Daoy (cell line): ENCODE results near the gene ASGR2. TPM values are rescaled to one million over a fixed set of nuclear protein-coding genes. Genes with fewer than 3 reads are reported as not detected.
"Not testable (repeated sequence)": the region's sequence is repeated elsewhere in the genome, so short reads cannot be mapped to it uniquely, and the experiment has no call there.

Experiments
- DNase-seq: peaks from one replicate; pipeline ENCODE4 v3.0.0-alpha.2; 2015; ENCODE audit warnings: low read depth
- total RNA-seq: library from RNA; depleted of rRNA; stranded (reverse); fragments of >200 nt; shearing (Covaris generic); gene quantifications from 2 replicates; pipeline ENCODE4 v1.2.3, GENCODE V29; 2014

The ASGR2 gene
- total RNA-seq, 1 experiment from 2014 or later = not detected

DNA sequence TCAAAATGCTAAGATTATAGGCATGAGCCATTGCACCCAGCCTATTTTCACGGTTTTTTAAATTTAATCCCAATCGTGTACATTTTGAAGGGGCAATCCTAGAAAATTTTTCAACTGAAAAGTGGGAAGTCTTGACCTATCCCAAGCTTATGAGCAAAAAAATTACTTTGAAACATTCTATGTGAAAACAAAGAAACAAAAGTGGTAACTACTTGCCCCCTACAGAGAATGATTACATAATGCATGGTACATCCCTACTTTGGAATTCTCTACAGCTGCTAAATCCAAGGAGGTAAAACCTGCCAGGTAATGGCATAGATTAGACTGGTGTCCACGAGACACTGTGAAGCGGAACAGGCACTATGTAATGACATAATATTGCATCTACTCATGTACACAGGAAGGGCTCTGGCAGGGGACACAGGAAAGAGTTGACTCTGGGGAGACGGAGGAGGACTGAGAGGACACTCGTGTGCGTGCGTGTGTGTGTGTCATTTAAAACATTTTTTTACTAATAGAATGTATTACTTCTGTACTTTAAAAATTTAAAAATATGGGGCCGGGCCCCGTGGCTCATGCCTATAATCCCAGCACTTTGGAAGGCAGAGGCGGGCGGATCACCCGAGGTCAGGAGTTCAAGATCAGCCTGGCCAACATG, 15.7 kb downstream of the ASGR2 start:
- no peak for DNase-seq

GRCh38 chr17:7097940-7098339, 16.7 kb downstream of the ASGR2 start:
- DNase-seq = no peak

DNA sequence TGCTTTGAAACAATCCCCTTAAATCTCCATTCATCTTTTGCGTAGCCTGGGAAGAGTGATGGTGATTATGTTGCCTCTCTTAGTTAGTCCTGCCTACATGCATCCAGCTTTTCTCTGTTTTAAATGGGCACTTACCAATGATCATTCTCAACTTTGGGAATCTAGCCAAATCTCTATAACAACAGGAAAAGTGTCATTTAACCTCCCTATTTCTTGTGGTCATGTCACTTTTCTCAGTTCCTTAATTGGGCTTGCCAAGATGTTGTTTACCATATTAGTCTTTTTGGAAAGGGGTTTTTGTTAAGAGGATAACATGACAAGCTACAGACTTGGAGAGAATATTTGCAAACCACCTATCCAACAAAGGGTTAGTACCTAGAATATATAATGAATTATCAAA, 19.0 kb downstream of the ASGR2 start:
- no peak for DNase-seq

- no peak for DNase-seq
Observed at GRCh38 chr17:7094652-7095019, 20.0 kb downstream of the ASGR2 start.

GRCh38 chr17:7091311-7092005, 23.2 kb downstream of the ASGR2 start:
- not testable (repeated sequence) for DNase-seq

GRCh38 chr17:7089570-7089969, 25.1 kb downstream of the ASGR2 start:
- DNase-seq = not testable (repeated sequence)

GRCh38 chr17:7088442-7088841, 26.2 kb downstream of the ASGR2 start:
- not testable (repeated sequence) for DNase-seq

- DNase-seq = no peak
Observed at GRCh38 chr17:7084088-7084487, 30.5 kb downstream of the ASGR2 start.

DNA sequence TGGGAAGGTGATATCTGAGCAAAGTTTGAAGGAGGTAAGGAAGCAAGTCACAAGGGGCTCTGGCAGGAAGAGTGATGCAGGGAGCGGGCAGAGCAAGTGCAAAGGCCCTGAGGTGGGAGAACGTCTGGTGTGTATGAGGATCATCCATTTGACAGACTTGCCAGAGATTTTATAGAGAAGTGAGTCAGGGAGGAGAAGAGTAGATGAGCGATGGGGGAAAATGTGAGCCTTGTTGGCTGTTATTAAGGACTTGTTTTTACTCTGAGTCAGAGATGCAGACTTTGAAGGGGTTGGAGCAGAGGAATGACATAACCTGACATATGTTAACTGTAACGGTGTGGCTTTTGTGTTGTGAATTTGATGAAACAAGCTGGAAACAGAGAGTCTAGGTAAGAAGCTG, 31.0 kb downstream of the ASGR2 start:
- DNase-seq = peak; percentile 67

GRCh38 chr17:7081341-7082062, 33.1 kb downstream of the ASGR2 start:
- DNase-seq = no peak

GRCh38 chr17:7080456-7081041, 34.1 kb downstream of the ASGR2 start:
- no peak for DNase-seq

DNA sequence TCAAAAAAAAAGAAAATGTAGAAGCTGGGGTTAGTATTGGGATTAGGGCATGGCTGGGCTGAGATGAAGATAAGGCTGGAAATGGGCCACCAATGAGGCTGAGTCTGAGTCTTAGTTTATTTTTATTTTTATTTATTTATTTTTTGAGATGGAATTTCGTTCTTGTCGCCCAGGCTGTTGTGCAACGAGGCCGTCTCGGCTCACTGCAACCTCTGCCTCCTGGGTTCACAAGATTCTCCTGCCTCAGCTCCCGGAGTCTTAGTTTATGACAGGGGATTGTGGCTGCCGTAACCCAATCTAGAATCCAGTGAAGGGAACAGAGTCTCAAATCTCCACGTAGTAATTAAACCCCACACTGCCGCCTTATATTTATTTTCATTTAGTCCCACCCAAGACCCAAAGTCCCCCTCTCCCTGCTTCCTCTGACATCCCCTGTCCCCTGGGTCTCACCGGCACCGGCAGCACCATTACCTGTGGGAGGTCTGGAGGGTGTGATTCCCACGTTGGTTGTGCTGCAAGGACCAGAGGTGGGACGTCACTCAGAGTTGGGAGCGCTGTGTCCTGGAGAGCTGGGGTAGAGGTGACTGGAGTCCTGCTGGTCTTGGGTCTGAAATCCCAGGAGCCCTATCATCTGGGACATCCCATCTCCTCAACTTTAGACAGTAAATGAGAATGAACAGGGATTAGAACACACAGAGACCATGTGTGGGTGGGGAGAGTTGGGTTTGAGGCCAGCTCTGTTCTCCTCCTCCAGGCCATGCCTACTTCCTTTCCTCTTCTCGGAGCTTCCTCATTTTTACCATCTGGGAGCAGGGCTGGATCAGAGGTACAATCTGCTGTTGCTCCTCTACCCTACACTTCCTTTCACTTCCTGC, 34.8 kb downstream of the ASGR2 start, which contains the start of gene CLEC10A:
CLEC10A (minus strand) TSS at position 671 of the 875 bp plus-strand sequence. CDS start 1,439 bp downstream, outside the sequence.
- no peak for DNase-seq

DNA sequence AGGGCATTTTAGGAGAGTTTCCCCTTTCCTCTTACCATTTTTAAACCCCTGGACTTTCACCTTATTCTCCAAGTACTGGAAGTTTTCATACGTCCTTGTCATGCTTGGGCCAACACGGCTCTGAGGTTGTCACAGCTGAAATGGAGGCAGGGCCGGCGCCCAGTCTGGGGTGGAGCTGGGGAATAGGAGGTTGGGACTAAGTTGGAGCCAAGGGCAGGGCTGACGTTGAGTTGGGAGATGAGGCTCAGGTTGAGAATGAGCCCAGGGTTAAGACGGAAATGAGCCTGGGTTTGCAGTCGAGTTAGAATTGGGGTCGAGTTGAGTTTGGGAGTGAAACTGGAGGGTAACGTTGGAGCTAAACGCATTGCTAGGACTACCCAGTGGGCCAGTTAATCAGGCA, 35.9 kb downstream of the ASGR2 start:
- no peak for DNase-seq

DNA sequence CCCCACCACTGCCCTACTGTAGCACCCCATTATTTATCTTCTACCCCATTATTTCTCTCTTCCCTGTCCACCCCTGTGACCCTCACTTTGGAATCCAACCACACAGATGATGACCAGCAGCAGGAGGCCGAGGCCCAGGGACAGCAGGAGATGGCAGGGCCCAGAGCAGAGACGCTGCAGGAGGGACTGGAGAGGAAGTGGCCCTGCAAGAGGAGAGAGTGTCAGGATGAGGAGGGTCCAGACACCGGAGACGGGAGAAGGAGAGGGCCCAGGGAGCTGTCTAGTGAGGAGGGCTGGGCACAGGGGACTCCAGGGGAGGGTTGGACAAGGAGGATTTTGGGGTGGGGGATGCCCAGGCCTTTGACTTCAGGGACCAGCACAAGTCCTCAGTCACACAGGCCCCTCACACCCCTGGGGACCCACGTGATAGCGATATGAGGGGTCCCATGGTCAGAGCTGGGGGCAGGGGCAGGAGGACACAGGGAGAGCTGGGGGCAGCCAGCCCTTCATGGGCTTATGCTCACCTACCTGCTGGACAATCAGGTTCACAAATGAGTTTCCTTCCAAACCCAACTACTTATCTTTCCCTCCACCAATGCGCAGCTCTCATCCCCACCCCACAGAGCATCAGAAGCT, 36.6 kb downstream of the ASGR2 start:
- no peak for DNase-seq

DNA sequence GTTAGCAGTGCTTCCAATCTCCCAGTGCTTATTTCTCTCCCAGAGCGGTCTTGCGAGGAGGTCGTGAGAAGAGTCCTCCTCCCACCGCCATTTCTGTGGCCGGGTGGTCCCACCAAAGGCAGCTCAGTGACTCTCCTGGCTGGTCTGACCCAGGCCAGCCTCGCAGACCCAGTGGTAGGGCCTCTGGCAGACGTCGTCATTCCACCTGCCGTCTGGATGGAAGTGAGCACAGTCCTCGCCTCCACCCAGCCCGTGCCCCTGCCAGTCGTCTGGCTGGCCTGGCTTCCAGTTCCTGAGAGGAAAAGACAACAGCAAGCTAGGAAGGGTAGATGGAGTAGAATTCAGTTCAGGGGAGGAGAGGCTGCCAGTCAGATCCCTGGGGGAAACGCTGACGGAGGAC, 39.7 kb downstream of the ASGR2 start:
- DNase-seq = no peak

DNA sequence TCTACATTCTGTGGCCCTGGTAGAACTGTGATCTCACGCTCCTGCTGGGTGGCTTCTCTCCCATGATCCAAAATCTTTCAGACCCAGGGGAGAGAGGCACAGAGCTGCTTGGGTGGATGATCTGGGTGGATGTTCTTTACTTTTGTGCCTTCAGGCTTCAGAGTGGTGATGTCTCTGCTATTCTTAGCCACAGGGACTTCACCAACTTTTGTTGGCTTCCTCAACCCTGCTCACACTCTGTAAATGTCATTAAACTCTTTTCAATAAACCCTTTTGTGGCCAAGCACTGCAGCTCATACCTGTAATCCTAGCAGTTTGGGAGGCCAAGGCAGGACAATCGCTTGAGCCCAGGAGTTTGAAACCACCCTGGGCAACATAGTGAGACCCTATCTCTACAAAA, 42.2 kb downstream of the ASGR2 start:
- DNase-seq = no peak

DNA sequence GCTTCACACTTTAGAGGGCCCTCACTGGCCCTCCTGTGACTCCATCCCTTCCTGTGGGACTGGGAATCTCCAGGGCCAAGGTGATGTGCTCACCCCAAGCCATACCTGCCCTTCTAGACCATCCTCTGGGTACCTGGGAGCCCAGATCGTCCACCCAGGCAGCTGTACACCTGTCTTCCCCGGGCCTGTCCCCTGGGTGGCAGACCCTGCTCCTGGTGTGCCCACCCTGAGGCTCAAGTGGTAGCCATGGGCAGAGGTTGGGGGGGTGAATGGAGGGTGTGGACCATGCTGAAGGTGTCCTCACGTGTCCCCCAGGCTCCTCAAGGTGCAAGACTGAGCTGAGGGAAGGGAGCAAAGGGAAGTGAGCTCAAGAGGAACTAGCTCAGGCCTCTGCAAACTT, 43.9 kb downstream of the ASGR2 start:
- no peak for DNase-seq

DNA sequence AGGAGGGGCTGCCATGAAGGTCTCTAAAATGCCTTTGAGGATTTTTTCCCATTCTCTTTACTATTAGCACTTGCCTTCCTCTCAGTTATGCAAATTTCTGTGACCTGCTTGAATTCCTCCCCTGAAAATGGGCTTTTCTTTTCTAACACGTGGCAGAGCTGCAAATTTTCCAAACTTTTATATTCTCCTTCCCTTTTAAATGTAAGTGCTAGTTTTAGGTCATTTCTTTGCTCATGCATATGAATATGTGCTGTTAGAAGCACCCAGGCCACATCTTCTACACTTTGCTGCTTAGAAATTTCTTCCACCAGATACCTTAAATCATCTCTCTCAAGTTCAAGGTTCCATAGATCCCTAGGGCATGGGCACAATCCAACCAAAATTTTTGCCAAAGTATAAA, 46.4 kb downstream of the ASGR2 start:
- no peak for DNase-seq

DNA sequence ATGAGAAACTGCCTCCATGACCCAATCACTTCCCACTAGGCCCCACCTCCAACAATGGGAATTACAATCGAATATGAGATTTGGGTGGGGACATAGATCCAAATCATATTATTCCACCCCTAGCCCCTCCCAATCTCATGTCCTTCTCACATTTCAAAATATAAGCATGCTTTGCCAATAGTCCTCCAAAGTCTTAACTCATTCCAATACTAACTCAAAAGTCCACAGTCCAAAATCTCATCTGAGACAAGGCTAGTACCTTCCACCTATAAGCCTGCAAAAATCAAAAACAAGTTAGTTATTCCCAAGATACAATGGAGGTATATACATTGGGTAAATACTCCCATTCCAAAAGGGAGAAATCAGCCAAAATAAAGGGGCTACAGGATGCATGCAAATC, 47.4 kb downstream of the ASGR2 start:
- no peak for DNase-seq

- DNase-seq = peak; percentile 70
Observed at GRCh38 chr17:7064261-7064660, 50.4 kb downstream of the ASGR2 start.

DNA sequence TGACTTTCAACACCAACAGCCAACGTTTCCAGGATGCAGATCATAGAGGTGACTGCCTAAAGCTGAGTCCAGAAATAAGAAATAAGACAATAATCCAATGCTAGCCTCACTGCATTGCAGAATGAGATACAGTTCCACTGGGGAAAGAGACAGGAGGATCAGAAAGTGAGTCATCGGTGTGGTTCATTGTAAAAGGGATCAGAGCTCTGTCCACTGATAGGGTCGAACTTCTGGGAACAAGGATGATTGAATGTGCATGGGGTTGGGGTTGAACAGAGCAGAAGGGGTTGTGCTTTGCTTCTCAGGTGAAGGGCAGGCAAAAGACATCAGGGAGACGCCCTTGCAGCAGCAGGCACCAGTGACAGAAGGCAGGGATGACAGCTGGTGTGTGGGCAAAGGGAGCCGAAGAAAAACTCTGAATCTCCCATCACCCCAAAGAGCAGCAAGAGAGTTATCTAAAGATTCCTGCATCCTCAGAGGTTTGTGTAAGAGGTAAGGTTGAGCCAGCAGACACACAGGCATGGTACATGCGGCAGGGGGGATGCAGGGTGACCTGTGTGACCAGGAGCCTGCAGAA, 51.0 kb downstream of the ASGR2 start:
- no peak for DNase-seq
